ENCODE data around the gene EFNA4. TPM values are rescaled to one million over a fixed set of nuclear protein-coding genes. Genes with fewer than 3 reads are reported as not detected.

The EFNA4 gene
- 10 to 100 TPM; 22.4 to 44.2 (median 28.7) TPM for total RNA-seq

GRCh38 chr1:155063550-155064110, at the start of gene EFNA4:
Gene EFNA4 (plus strand): TSS chr1:155063740. CDS start chr1:155063824, 84 bp downstream.
- H3K4me1 ChIP-seq, result peaks cover 43% of the 10 kb centered on the region
- H3K27ac ChIP-seq, result peak within 1 kb of the TSS; percentile 80
- H3K27me3 ChIP-seq, result no peaks in the 10 kb centered on the region
- peak; percentile 91 to 95 for DNase-seq (ENCODE audit: low spot score in 2 of 2)
- peaks cover 34% of the 10 kb centered on the region for H3K36me3 ChIP-seq
- WGBS, result under 1% methylated on average over 23 of the region's 57 CpGs
- no peak for TF ChIP-seq EP300 (IDR thresholded peaks at IDR 0.05)
- TF ChIP-seq CTCF (IDR thresholded peaks at IDR 0.05), result no peak
- TF ChIP-seq POLR2A (IDR thresholded peaks at IDR 0.05), result peak in 1 of 2 donors; percentile 34
- peak in 1 of 3 donors; percentile 36 for TF ChIP-seq POLR2AphosphoS5 (IDR thresholded peaks at IDR 0.05)
- peak within 1 kb of the TSS; percentile 63 for H3K4me3 ChIP-seq
- H3K9me3 ChIP-seq, result no peaks in the 10 kb centered on the region

GRCh38 chr1:155014709-155015508, 48.6 kb upstream of the EFNA4 start:
- DNase-seq (ENCODE audit: low spot score in 2 of 2), result no peak
- TF ChIP-seq CTCF (IDR thresholded peaks at IDR 0.05) (no peak), POLR2A (IDR thresholded peaks at IDR 0.05) (no peak), EP300 (IDR thresholded peaks at IDR 0.05) (no peak), POLR2AphosphoS5 (IDR thresholded peaks at IDR 0.05) (no peak)
- peaks cover 25% of the 10 kb centered on the region for H3K36me3 ChIP-seq
- no peak overlapping the region for H3K4me3 ChIP-seq
- H3K27me3 ChIP-seq, result no peaks in the 10 kb centered on the region
- H3K27ac ChIP-seq, result peak overlapping the region; percentile 96
- H3K9me3 ChIP-seq, result no peaks in the 10 kb centered on the region
- H3K4me1 ChIP-seq, result peaks cover 97% of the 10 kb centered on the region
- 84% methylated on average over 12 of the region's 31 CpGs for WGBS

- no peak for TF ChIP-seq POLR2AphosphoS5 (IDR thresholded peaks at IDR 0.05)
- TF ChIP-seq CTCF (IDR thresholded peaks at IDR 0.05), result no peak
- no peak for TF ChIP-seq POLR2A (IDR thresholded peaks at IDR 0.05)
- TF ChIP-seq EP300 (IDR thresholded peaks at IDR 0.05), result no peak
- Histone ChIP-seq H3K4me3 (no peak overlapping the region), H3K9me3 (no peaks in the 10 kb centered on the region), H3K36me3 (peaks cover 25% of the 10 kb centered on the region), H3K27me3 (no peaks in the 10 kb centered on the region), H3K27ac (peak overlapping the region; percentile 94), H3K4me1 (peaks cover 97% of the 10 kb centered on the region)
- 56% methylated on average over 9 of the region's 16 CpGs for WGBS
- DNase-seq (ENCODE audit: low spot score in 2 of 2), result no peak
These were observed 47.9 kb upstream of the EFNA4 start for GRCh38 chr1:155015527-155016230.

- H3K36me3 ChIP-seq, result peaks cover 25% of the 10 kb centered on the region
- TF ChIP-seq EP300 (IDR thresholded peaks at IDR 0.05) (no peak), CTCF (IDR thresholded peaks at IDR 0.05) (no peak), POLR2A (IDR thresholded peaks at IDR 0.05) (no peak), POLR2AphosphoS5 (IDR thresholded peaks at IDR 0.05) (no peak)
- H3K4me1 ChIP-seq, result peaks cover 90% of the 10 kb centered on the region
- WGBS, result 70% methylated on average over 18 of the region's 26 CpGs
- no peaks in the 10 kb centered on the region for H3K27me3 ChIP-seq
- H3K9me3 ChIP-seq, result no peaks in the 10 kb centered on the region
- peak overlapping the region; percentile 94 for H3K27ac ChIP-seq
- DNase-seq (ENCODE audit: low spot score in 2 of 2), result no peak
- H3K4me3 ChIP-seq, result peak overlapping the region; percentile 38
These were observed 47.2 kb upstream of the EFNA4 start for GRCh38 chr1:155016231-155016831.

All from suprapubic skin (tissue), 4 donors.